Measurements from ENCODE around the gene CEBPB.

GRCh38 chr20:50194422-50194830 lies 3.8 kb downstream of the CEBPB start:
- no peak for TF ChIP-seq REST (IDR thresholded peaks at IDR 0.05; ENCODE audit: insufficient read depth in 1 of 2, low read depth in 2 of 2, low read length in 2 of 2)
- TF ChIP-seq POLR2AphosphoS5 (IDR thresholded peaks at IDR 0.05; ENCODE audit: low read depth, low read length): no peak
- TF ChIP-seq TAF1 (IDR thresholded peaks at IDR 0.05; ENCODE audit: borderline replicate concordance, insufficient read depth, low read length): no peak
- TF ChIP-seq SIN3A (IDR thresholded peaks at IDR 0.05; ENCODE audit: borderline replicate concordance, insufficient read depth, low read length): no peak
